Measurements from ENCODE around the gene TMEFF1.

Gene TMEFF1

GRCh38 chr9:100601216-100601615 lies 128.3 kb downstream of the TMEFF1 start:
- TF ChIP-seq CTCF (IDR thresholded peaks at IDR 0.05; ENCODE audit: low read depth, low read length, missing control alignments) = peak; percentile 84
- DNase-seq (ENCODE audit: low read depth) = no peak

GRCh38 chr9:100602342-100602801 lies 129.4 kb downstream of the TMEFF1 start:
- peak; percentile 84 for TF ChIP-seq CTCF (IDR thresholded peaks at IDR 0.05; ENCODE audit: low read depth, low read length, missing control alignments)
- in situ Hi-C loops (cut with HindIII; ENCODE audit: low sequenced_read_pairs) = no loop called here
- no peak overlapping the region for H3K4me3 ChIP-seq (ENCODE audit: low read depth, low read length)
- no peak for DNase-seq (ENCODE audit: low read depth)

More at GRCh38 chr9:100601216-100601615, 128.3 kb downstream of the TMEFF1 start:
- H3K4me3 ChIP-seq (ENCODE audit: low read depth, low read length) = no peak overlapping the region
- in situ Hi-C loops (cut with HindIII; ENCODE audit: low sequenced_read_pairs) = no loop called here

- no peak for DNase-seq (ENCODE audit: low read depth)
- in situ Hi-C loops (cut with HindIII; ENCODE audit: low sequenced_read_pairs) = no loop called here
- no peak for TF ChIP-seq CTCF (IDR thresholded peaks at IDR 0.05; ENCODE audit: low read depth, low read length, missing control alignments)
- no peak overlapping the region for H3K4me3 ChIP-seq (ENCODE audit: low read depth, low read length)
Measured at GRCh38 chr9:100605405-100605804, 132.5 kb downstream of the TMEFF1 start.

GRCh38 chr9:100619194-100619593 lies 146.2 kb downstream of the TMEFF1 start:
- in situ Hi-C loops (cut with HindIII; ENCODE audit: low sequenced_read_pairs) = no loop called here

GRCh38 chr9:100619665-100620064 lies 146.7 kb downstream of the TMEFF1 start:
- in situ Hi-C loops (cut with HindIII; ENCODE audit: low sequenced_read_pairs) = no loop called here
- no peak for TF ChIP-seq CTCF (IDR thresholded peaks at IDR 0.05; ENCODE audit: low read depth, low read length, missing control alignments)
- no peak overlapping the region for H3K4me3 ChIP-seq (ENCODE audit: low read depth, low read length)
- DNase-seq (ENCODE audit: low read depth) = no peak

More at GRCh38 chr9:100619194-100619593, 146.2 kb downstream of the TMEFF1 start:
- no peak overlapping the region for H3K4me3 ChIP-seq (ENCODE audit: low read depth, low read length)
- TF ChIP-seq CTCF (IDR thresholded peaks at IDR 0.05; ENCODE audit: low read depth, low read length, missing control alignments) = no peak
- DNase-seq (ENCODE audit: low read depth) = no peak

- in situ Hi-C loops (cut with HindIII; ENCODE audit: low sequenced_read_pairs) = no loop called here
- no peak overlapping the region for H3K4me3 ChIP-seq (ENCODE audit: low read depth, low read length)
- no peak for DNase-seq (ENCODE audit: low read depth)
- TF ChIP-seq CTCF (IDR thresholded peaks at IDR 0.05; ENCODE audit: low read depth, low read length, missing control alignments) = no peak
Measured at GRCh38 chr9:100623969-100624368, 151.0 kb downstream of the TMEFF1 start.

GRCh38 chr9:100626949-100627348 lies 154.0 kb downstream of the TMEFF1 start:
- in situ Hi-C loops (cut with HindIII; ENCODE audit: low sequenced_read_pairs) = no loop called here
- no peak for TF ChIP-seq CTCF (IDR thresholded peaks at IDR 0.05; ENCODE audit: low read depth, low read length, missing control alignments)
- no peak for DNase-seq (ENCODE audit: low read depth)
- H3K4me3 ChIP-seq (ENCODE audit: low read depth, low read length) = no peak overlapping the region
